GM10266 (cell line): ENCODE data around the gene NEDD4L.

Experiments
- DNase-seq: peaks from one replicate; pipeline ENCODE4 v3.0.0; 2012; ENCODE audit errors: extremely low spot score
- CTCF ChIP-seq: IDR thresholded peaks from 2 replicates; pipeline ENCODE4 v1.5.1; 2012; ENCODE audit warnings: mild to moderate bottlenecking, low read depth; ENCODE audit not compliant: control insufficient read depth, insufficient read depth; ENCODE audit errors: missing control alignments

The NEDD4L gene

GRCh38 chr18:58191626-58192025, 147.6 kb downstream of the NEDD4L start:
- no peak for TF ChIP-seq CTCF
- DNase-seq = no peak

- DNase-seq = no peak
- TF ChIP-seq CTCF = no peak
Measured at GRCh38 chr18:58192519-58192918, 148.5 kb downstream of the NEDD4L start.

GRCh38 chr18:58194028-58194427, 150.0 kb downstream of the NEDD4L start:
- DNase-seq = peak; percentile 36
- peak; percentile 30 for TF ChIP-seq CTCF

GRCh38 chr18:58195278-58195765, 151.3 kb downstream of the NEDD4L start:
- no peak for TF ChIP-seq CTCF
- peak; percentile 37 for DNase-seq

- TF ChIP-seq CTCF = no peak
- DNase-seq = no peak
Measured at GRCh38 chr18:58196164-58196563, 152.1 kb downstream of the NEDD4L start.

GRCh38 chr18:58196881-58197872, 153.2 kb downstream of the NEDD4L start:
- no peak for DNase-seq
- TF ChIP-seq CTCF = no peak

GRCh38 chr18:58201268-58201667, 157.2 kb downstream of the NEDD4L start:
- no peak for DNase-seq
- no peak for TF ChIP-seq CTCF
